BJ (cell line): ENCODE measurements around the gene AURKAIP1. TPM values are rescaled to one million over a fixed set of nuclear protein-coding genes. Genes with fewer than 3 reads are reported as not detected.

ENCODE experiments used
- CTCF ChIA-PET: fragments of 350-600 bp; formaldehyde crosslinking; extraction: SDS; loops from one replicate; lab custom pipeline; 2021; ENCODE audit warnings: antibody characterized with exemption, inconsistent platforms; lab: Yijun Ruan, JAX
- POLR2A ChIA-PET: fragments of 300-600 bp; sonication (Branson Sonifier 250); formaldehyde crosslinking; extraction: SDS; loops from one replicate; lab custom pipeline; 2021; ENCODE audit warnings: antibody characterized with exemption; lab: Charles Lee
- DNase-seq: peaks from one replicate; pipeline ENCODE4 v3.0.0-alpha.2; 2011; ENCODE audit warnings: low read depth
- H3K27me3 ChIP-seq: 2 replicates; pipeline ENCODE4 v1.6.0; 2011; ENCODE audit warnings: low read length; ENCODE audit not compliant: control insufficient read depth, insufficient read depth
- H3K36me3 ChIP-seq: 2 replicates; pipeline ENCODE4 v1.5.1; 2011; ENCODE audit warnings: low read length; ENCODE audit not compliant: control insufficient read depth, insufficient read depth
- H3K4me3 ChIP-seq: 2 replicates; pipeline ENCODE4 v1.5.1; 2011; ENCODE audit warnings: low read depth, mild to moderate bottlenecking, control low read depth, low read length
- CTCF ChIP-seq: IDR thresholded peaks from 2 replicates; pipeline ENCODE4 v1.5.1; 2011; ENCODE audit warnings: low read depth, mild to moderate bottlenecking, control low read depth, inconsistent platforms, low read length, moderate library complexity; ENCODE audit not compliant: insufficient read depth
- polyA plus RNA-seq: library from polyadenylated mRNA; depleted of rRNA; stranded (reverse); fragments of >200 nt; gene quantifications from 2 replicates; pipeline ENCODE4 v1.2.3, GENCODE V29; 2011

Gene AURKAIP1
- polyA plus RNA-seq, 1 experiment = 97.8 TPM

- Histone ChIP-seq H3K4me3 (no peak overlapping the region), H3K27me3 (no peaks in the 10 kb centered on the region), H3K36me3 (peaks cover 11% of the 10 kb centered on the region)
- CTCF ChIA-PET = interaction anchor here (1.0 to 2.7 kb wide), 3 partner anchors 11 to 213 kb away, joined by 3 to 13 read pairs (median 6); no protein-coding TSS in a partner anchor
- TF ChIP-seq CTCF = no peak
- POLR2A ChIA-PET = no interaction called here
- no peak for DNase-seq
These were observed 39.7 kb downstream of the AURKAIP1 start for GRCh38 chr1:1335283-1335682.

- Histone ChIP-seq H3K36me3 (peaks cover 10% of the 10 kb centered on the region), H3K4me3 (no peak overlapping the region), H3K27me3 (no peaks in the 10 kb centered on the region)
- no peak for DNase-seq
- ChIA-PET CTCF (interaction anchor here (1.0 to 2.7 kb wide), 2 partner anchors 12 to 212 kb away, joined by 3 to 13 read pairs; no protein-coding TSS in a partner anchor), POLR2A (no interaction called here)
- TF ChIP-seq CTCF = no peak
These were observed 40.2 kb downstream of the AURKAIP1 start for GRCh38 chr1:1334835-1335234.

- CTCF ChIA-PET = no interaction called here
- no peak for TF ChIP-seq CTCF
- no peak for DNase-seq
- POLR2A ChIA-PET = no interaction called here
- H3K36me3 ChIP-seq = peaks cover 5% of the 10 kb centered on the region
- no peak overlapping the region for H3K4me3 ChIP-seq
- H3K27me3 ChIP-seq = no peaks in the 10 kb centered on the region
These were observed 41.3 kb downstream of the AURKAIP1 start for GRCh38 chr1:1333551-1334241.

- H3K27me3 ChIP-seq = no peaks in the 10 kb centered on the region
- no peak for DNase-seq
- ChIA-PET POLR2A (no interaction called here), CTCF (interaction anchor here (0.9 to 3.4 kb wide), 2 partner anchors 15 to 39 kb away, joined by 4 to 10 read pairs; no protein-coding TSS in a partner anchor)
- no peak for TF ChIP-seq CTCF
- H3K36me3 ChIP-seq = peaks cover 7% of the 10 kb centered on the region
- H3K4me3 ChIP-seq = no peak overlapping the region
These were observed 42.1 kb downstream of the AURKAIP1 start for GRCh38 chr1:1332774-1333480.

GRCh38 chr1:1332031-1332755 is 42.8 kb downstream of the AURKAIP1 start:
- Histone ChIP-seq H3K27me3 (no peaks in the 10 kb centered on the region), H3K36me3 (peaks cover 9% of the 10 kb centered on the region), H3K4me3 (no peak overlapping the region)
- no peak for TF ChIP-seq CTCF
- POLR2A ChIA-PET = no interaction called here
- CTCF ChIA-PET = interaction anchor here (0.5 to 3.4 kb wide), 4 partner anchors 16 to 295 kb away, joined by 3 to 10 read pairs (median 4); no protein-coding TSS in a partner anchor
- DNase-seq = no peak
